Suprapubic skin (tissue), 4 donors: Measurements from ENCODE around the gene WDR5.

Source experiments
- CTCF ChIP-seq, 2 donors: fragments of 200-600 bp in 1 of 2; fragments of 450-650 bp in 1 of 2; sonication (generic) in 1 of 2; IDR thresholded peaks; one replicate each; pipeline ENCODE4 v1.5.1; 2016 to 2019; ENCODE audit warnings: antibody characterized with exemption in 2 of 2, mild to moderate bottlenecking in 1 of 2, moderate library complexity in 1 of 2
- POLR2A ChIP-seq, 2 donors: fragments of 450-650 bp; IDR thresholded peaks; one replicate each; pipeline ENCODE4 v1.6.1; 2017; ENCODE audit warnings: antibody characterized with exemption in 2 of 2, mild to moderate bottlenecking in 2 of 2, moderate library complexity in 2 of 2
- POLR2AphosphoS5 ChIP-seq, 3 donors: sonication (generic); formaldehyde crosslinking; IDR thresholded peaks; one replicate each; pipeline ENCODE4 v1.6.1; 2017; ENCODE audit warnings: antibody characterized with exemption in 3 of 3

GRCh38 chr9:134128727-134129679 is 6.9 kb upstream of the WDR5 start:
- no peak for TF ChIP-seq CTCF (IDR thresholded peaks at IDR 0.05)
- no peak for TF ChIP-seq POLR2A (IDR thresholded peaks at IDR 0.05)
- TF ChIP-seq POLR2AphosphoS5 (IDR thresholded peaks at IDR 0.05): no peak
